ENCODE results near the gene PPM1N.

PPM1N gene

DNA sequence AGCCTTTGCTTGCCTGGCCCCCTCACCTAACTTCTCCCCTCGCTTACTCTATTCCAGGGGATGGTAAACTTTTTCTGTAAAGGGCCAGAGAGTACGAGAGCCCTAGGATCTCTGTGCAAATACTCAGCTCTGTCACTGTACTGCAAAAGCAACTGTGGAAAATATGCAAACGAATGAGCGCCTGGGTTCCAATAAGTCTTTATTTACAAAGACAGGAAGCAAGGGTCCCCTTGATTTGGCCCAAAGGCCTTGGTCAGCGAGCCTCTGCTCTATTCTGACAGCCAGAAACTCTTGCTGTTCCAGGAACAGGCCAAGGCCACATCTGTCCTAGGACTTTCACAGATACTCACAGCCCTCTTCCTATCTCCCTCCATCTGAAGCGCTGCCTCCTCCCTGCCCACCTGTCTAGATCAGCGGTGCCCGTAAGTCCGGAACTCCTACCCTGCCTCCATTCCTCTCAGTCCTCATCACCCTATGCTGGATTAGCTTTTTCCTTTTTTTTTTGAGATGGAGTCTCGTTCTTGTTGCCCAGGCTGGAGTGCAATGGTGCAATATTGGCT lies 49.0 kb downstream of the PPM1N start:
- no peak for DNase-seq

- peak; percentile 53 for DNase-seq
These were observed 49.8 kb downstream of the PPM1N start for GRCh38 chr19:45547965-45548609.

All from NCI-H146 (cell line).